Prostate gland (tissue), 2 donors: ENCODE data around the gene ZC3H12D. TPM values are rescaled to one million over a fixed set of nuclear protein-coding genes. Genes with fewer than 3 reads are reported as not detected.

Source experiments
- DNase-seq: peaks from one replicate; pipeline ENCODE4 v3.0.0-alpha.2; 2019; ENCODE audit warnings: low spot score
- H3K27ac ChIP-seq, 2 donors: fragments of 200-600 bp; sonication (generic); 2 replicates each; pipeline ENCODE4 v1.5.1; 2017 to 2019
- H3K27me3 ChIP-seq: fragments of 200-600 bp; sonication (generic); replicated peaks from 2 replicates; pipeline ENCODE4 v1.5.1; 2019; ENCODE audit not compliant: insufficient read depth
- H3K36me3 ChIP-seq, 2 donors: fragments of 200-600 bp; sonication (generic); 1 replicate in 1 of 2; 2 replicates in 1 of 2; pipeline versions ENCODE4 v1.5.1 to v1.8.1; 2017 to 2019
- H3K4me1 ChIP-seq: fragments of 200-600 bp; sonication (generic); replicated peaks from 2 replicates; pipeline ENCODE4 v1.5.1; 2019
- H3K4me3 ChIP-seq, 2 donors: fragments of 200-600 bp; sonication (generic); 2 replicates each; pipeline ENCODE4 v1.5.1; 2017 to 2019
- H3K9me3 ChIP-seq: fragments of 200-600 bp; sonication (generic); 2 replicates; pipeline ENCODE4 v1.5.1; 2017
- CTCF ChIP-seq, 4 experiments: fragments of 200-600 bp in 2 of 4; fragments of 450-650 bp in 2 of 4; sonication (generic) in 2 of 4; IDR thresholded peaks; 1 replicate in 3 of 4; 2 replicates in 1 of 4; pipeline ENCODE4 v1.5.1; 2016 to 2019; ENCODE audit warnings: antibody characterized with exemption in 4 of 4, mild to moderate bottlenecking in 2 of 4, moderate library complexity in 2 of 4
- POLR2A ChIP-seq: fragments of 450-650 bp; IDR thresholded peaks from one replicate; pipeline ENCODE4 v1.6.1; 2016; ENCODE audit warnings: antibody characterized with exemption, mild to moderate bottlenecking
- POLR2AphosphoS5 ChIP-seq: sonication (generic); formaldehyde crosslinking; IDR thresholded peaks from one replicate; pipeline ENCODE4 v1.6.1; 2017; ENCODE audit warnings: antibody characterized with exemption
- WGBS: methylation state at CpG from one replicate; pipeline ENCODE4 v1.1.5; 2018; 5-methylcytosine and 5-hydroxymethylcytosine counted together
- intact Hi-C: fragments of 100-400 bp; cut with DNase I; formaldehyde crosslinking; loops from one replicate; pipeline ENCODE4 v1.14.2; 2022
- total RNA-seq, 2 donors: library from RNA; depleted of rRNA; stranded (reverse); fragments of >200 nt; gene quantifications; one replicate each; pipeline ENCODE4 v1.1.0, GENCODE V29; 2016

ZC3H12D gene
- total RNA-seq, 2 donors from 2014 or later: 1.5 to 3.5 TPM

GRCh38 chr6:149431905-149432775, 52.7 kb downstream of the ZC3H12D start:
- Histone ChIP-seq H3K4me3 (no peak overlapping the region), H3K36me3 (no peaks in the 10 kb centered on the region), H3K4me1 (no peaks in the 10 kb centered on the region), H3K9me3 (no peaks in the 10 kb centered on the region), H3K27me3 (no peaks in the 10 kb centered on the region), H3K27ac (no peak overlapping the region)
- intact Hi-C loops: loop anchor here (2.0 to 5.0 kb wide), 4 partner anchors 85 to 401 kb away; partner anchors contain the start of gene TAB2
- DNase-seq: peak; percentile 87
- TF ChIP-seq CTCF (IDR thresholded peaks at IDR 0.05) (peak; percentile 89 to 95 (median 94)), POLR2AphosphoS5 (peak; percentile 49), POLR2A (no peak)
- 26% methylated on average over 19 of the region's 19 CpGs for WGBS

GRCh38 chr6:149429427-149430360, 55.1 kb downstream of the ZC3H12D start:
- H3K4me1 ChIP-seq: no peaks in the 10 kb centered on the region
- no peak for DNase-seq
- H3K4me3 ChIP-seq: no peak overlapping the region
- H3K27me3 ChIP-seq: no peaks in the 10 kb centered on the region
- intact Hi-C loops: loop anchor here (5.0 kb wide), 2 partner anchors 88 to 112 kb away; partner anchors contain the start of gene TAB2
- H3K36me3 ChIP-seq: no peaks in the 10 kb centered on the region
- TF ChIP-seq CTCF (IDR thresholded peaks at IDR 0.05): peak in 1 of 4 experiments; percentile 6
- TF ChIP-seq POLR2AphosphoS5: no peak
- H3K27ac ChIP-seq: no peak overlapping the region
- no peaks in the 10 kb centered on the region for H3K9me3 ChIP-seq
- 65% methylated on average over 26 of the region's 26 CpGs for WGBS

- no peak overlapping the region for H3K4me3 ChIP-seq
- H3K9me3 ChIP-seq: no peaks in the 10 kb centered on the region
- H3K27ac ChIP-seq: no peak overlapping the region
- no peaks in the 10 kb centered on the region for H3K4me1 ChIP-seq
- H3K36me3 ChIP-seq: no peaks in the 10 kb centered on the region
- no peaks in the 10 kb centered on the region for H3K27me3 ChIP-seq
- 98% methylated on average over 4 of the region's 4 CpGs for WGBS
- TF ChIP-seq CTCF (IDR thresholded peaks at IDR 0.05) (no peak), POLR2AphosphoS5 (no peak), POLR2A (no peak)
- DNase-seq: no peak
- intact Hi-C loops: no loop called here
These were observed 56.2 kb downstream of the ZC3H12D start for GRCh38 chr6:149428606-149429005.

GRCh38 chr6:149425754-149426153, 59.1 kb downstream of the ZC3H12D start:
- no peak overlapping the region for H3K27ac ChIP-seq
- no peaks in the 10 kb centered on the region for H3K36me3 ChIP-seq
- 97% methylated on average over 5 of the region's 5 CpGs for WGBS
- H3K9me3 ChIP-seq: no peaks in the 10 kb centered on the region
- no peaks in the 10 kb centered on the region for H3K27me3 ChIP-seq
- TF ChIP-seq CTCF (IDR thresholded peaks at IDR 0.05): no peak
- TF ChIP-seq POLR2A: no peak
- TF ChIP-seq POLR2AphosphoS5: no peak
- intact Hi-C loops: no loop called here
- no peak overlapping the region for H3K4me3 ChIP-seq
- DNase-seq: no peak
- no peaks in the 10 kb centered on the region for H3K4me1 ChIP-seq
